Measurements from ENCODE around the gene EP400. TPM values are rescaled to one million over a fixed set of nuclear protein-coding genes. Genes with fewer than 3 reads are reported as not detected.

Gene EP400
- total RNA-seq, 2 experiments from 2014 or later, result 45.6 to 46.1 TPM

GRCh38 chr12:131929581-131930456, 19.9 kb upstream of the EP400 start:
- H3K27me3 Mint-ChIP-seq, result no peaks in the 10 kb centered on the region
- ATAC-seq (peak; percentile 8), DNase-seq (peak; percentile 46)
- no peak for TF ChIP-seq CTCF (IDR thresholded peaks at IDR 0.05)
- POLR2A ChIA-PET, result interaction anchor here (0.7 to 1.9 kb wide), 5 partner anchors 9 to 99 kb away, joined by 3 to 11 read pairs (median 9); partner anchors contain the start of gene EP400
- intact Hi-C loops (cut with micrococcal nuclease), result no loop called here
- peak overlapping the region; percentile 94 for H3K4me3 Mint-ChIP-seq
- H3K27ac Mint-ChIP-seq, result peak overlapping the region; percentile 93
- H3K9me3 Mint-ChIP-seq, result no peaks in the 10 kb centered on the region
- H3K36me3 Mint-ChIP-seq (ENCODE audit: low read depth), result peaks cover 35% of the 10 kb centered on the region
- CTCF ChIA-PET, result interaction anchor here (0.7 to 1.1 kb wide), 4 partner anchors 17 to 38 kb away, joined by 3 to 5 read pairs (median 3); no protein-coding TSS in a partner anchor
- peaks cover 18% of the 10 kb centered on the region for H3K4me1 Mint-ChIP-seq (ENCODE audit: low read depth)

GRCh38 chr12:131930510-131930909, 19.2 kb upstream of the EP400 start:
- DNase-seq (no peak), ATAC-seq (no peak)
- no peaks in the 10 kb centered on the region for H3K9me3 Mint-ChIP-seq
- peaks cover 37% of the 10 kb centered on the region for H3K36me3 Mint-ChIP-seq (ENCODE audit: low read depth)
- H3K27me3 Mint-ChIP-seq, result no peaks in the 10 kb centered on the region
- H3K4me3 Mint-ChIP-seq, result peak overlapping the region; percentile 94
- ChIA-PET POLR2A (interaction anchor here (1.3 to 1.9 kb wide), 4 partner anchors 8 to 34 kb away, joined by 7 to 11 read pairs (median 10); partner anchors contain the start of gene EP400), CTCF (interaction anchor here (0.9 to 1.1 kb wide), 3 partner anchors 18 to 38 kb away, joined by 3 read pairs; no protein-coding TSS in a partner anchor)
- H3K4me1 Mint-ChIP-seq (ENCODE audit: low read depth), result peaks cover 18% of the 10 kb centered on the region
- no peak for TF ChIP-seq CTCF (IDR thresholded peaks at IDR 0.05)
- peak overlapping the region; percentile 87 for H3K27ac Mint-ChIP-seq
- intact Hi-C loops (cut with micrococcal nuclease), result no loop called here

DNA sequence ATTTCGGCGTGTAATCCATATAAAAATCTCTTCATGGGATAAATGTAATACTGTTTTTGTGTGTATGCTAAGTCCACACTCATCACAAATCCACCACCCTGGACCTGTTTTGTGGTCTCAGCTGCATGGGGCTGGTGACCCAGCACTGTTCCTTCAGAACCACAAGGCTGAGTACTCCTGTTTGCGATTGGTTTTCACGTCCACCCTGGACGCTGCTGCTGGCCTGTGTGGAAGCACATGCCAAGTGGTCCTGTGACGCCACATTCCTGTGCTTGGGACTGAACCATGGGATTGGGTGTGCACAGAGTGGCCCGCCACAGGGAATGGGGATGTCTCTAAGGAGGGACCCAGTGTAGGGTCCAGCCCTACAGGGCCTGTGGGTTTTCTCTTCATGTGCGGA, 16.4 kb upstream of the EP400 start:
- H3K9me3 Mint-ChIP-seq, result no peaks in the 10 kb centered on the region
- H3K4me1 Mint-ChIP-seq (ENCODE audit: low read depth), result peaks cover 15% of the 10 kb centered on the region
- intact Hi-C loops (cut with micrococcal nuclease), result no loop called here
- H3K27me3 Mint-ChIP-seq, result no peaks in the 10 kb centered on the region
- H3K27ac Mint-ChIP-seq, result no peak overlapping the region
- no peak for DNase-seq
- POLR2A ChIA-PET, result interaction anchor here (1.2 to 1.4 kb wide), 2 partner anchors 10 to 12 kb away, joined by 5 to 6 read pairs; no protein-coding TSS in a partner anchor
- no peak for ATAC-seq
- peaks cover 51% of the 10 kb centered on the region for H3K36me3 Mint-ChIP-seq (ENCODE audit: low read depth)
- no peak overlapping the region for H3K4me3 Mint-ChIP-seq
- CTCF ChIA-PET, result no interaction called here
- no peak for TF ChIP-seq CTCF (IDR thresholded peaks at IDR 0.05)

GRCh38 chr12:131934535-131934934, 15.2 kb upstream of the EP400 start:
- H3K4me1 Mint-ChIP-seq (ENCODE audit: low read depth), result peaks cover 15% of the 10 kb centered on the region
- no peak overlapping the region for H3K4me3 Mint-ChIP-seq
- DNase-seq, result no peak
- ChIA-PET CTCF (no interaction called here), POLR2A (interaction anchor here (0.7 to 1.4 kb wide), 3 partner anchors 9 to 15 kb away, joined by 5 to 7 read pairs (median 6); partner anchors contain the start of gene EP400)
- no peak for ATAC-seq
- TF ChIP-seq CTCF (IDR thresholded peaks at IDR 0.05), result no peak
- H3K36me3 Mint-ChIP-seq (ENCODE audit: low read depth), result peaks cover 53% of the 10 kb centered on the region
- H3K27me3 Mint-ChIP-seq, result no peaks in the 10 kb centered on the region
- H3K9me3 Mint-ChIP-seq, result no peaks in the 10 kb centered on the region
- intact Hi-C loops (cut with micrococcal nuclease), result no loop called here
- no peak overlapping the region for H3K27ac Mint-ChIP-seq

DNA sequence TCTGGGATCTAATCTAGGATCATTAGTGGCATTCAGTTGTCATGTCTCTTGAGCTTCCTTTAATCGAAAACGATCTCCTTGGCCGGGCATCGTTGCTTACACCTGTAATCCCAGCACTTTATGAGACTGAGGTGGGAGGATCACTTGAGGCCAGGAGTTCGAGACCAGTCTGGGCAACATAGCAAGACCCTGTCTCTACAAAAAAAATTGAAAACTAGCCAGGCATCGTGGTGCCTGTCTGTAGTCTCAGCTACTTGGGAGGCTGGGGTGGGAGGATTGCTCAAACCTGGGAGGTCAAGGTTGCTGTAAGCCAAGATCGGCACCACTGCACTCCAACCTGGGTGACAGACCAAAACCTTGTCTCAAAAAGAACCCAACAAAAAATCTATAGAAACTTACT, 11.7 kb upstream of the EP400 start:
- ATAC-seq, result no peak
- Mint-ChIP-seq H3K27ac (no peak overlapping the region), H3K4me1 (ENCODE audit: low read depth) (no peaks in the 10 kb centered on the region), H3K36me3 (ENCODE audit: low read depth) (peaks cover 46% of the 10 kb centered on the region), H3K9me3 (no peaks in the 10 kb centered on the region), H3K4me3 (no peak overlapping the region), H3K27me3 (no peaks in the 10 kb centered on the region)
- TF ChIP-seq CTCF (IDR thresholded peaks at IDR 0.05), result no peak
- CTCF ChIA-PET, result no interaction called here
- no peak for DNase-seq
- POLR2A ChIA-PET, result interaction anchor here (1.9 kb wide), 1 partner anchor 8 kb away, joined by 11 read pairs; the partner anchor contains the start of gene PUS1
- intact Hi-C loops (cut with micrococcal nuclease), result no loop called here
